Tibial nerve (tissue), 3 donors: ENCODE data around the gene NHERF2.

Source experiments
- POLR2A ChIP-seq, 2 donors: fragments of 450-650 bp; IDR thresholded peaks; one replicate each; pipeline ENCODE4 v1.6.1; 2017; ENCODE audit warnings: antibody characterized with exemption in 2 of 2, mild to moderate bottlenecking in 2 of 2, moderate library complexity in 2 of 2
- TF ChIP-seq, protein P1 (sequence below), 5 experiments: fragments of 200-600 bp in 3 of 5; fragments of 450-650 bp in 2 of 5; sonication (generic) in 3 of 5; IDR thresholded peaks; one replicate each; pipeline ENCODE4 v1.5.1; 2016 to 2019; ENCODE audit warnings: antibody characterized with exemption in 5 of 5, mild to moderate bottlenecking in 3 of 5, moderate library complexity in 2 of 5

GRCh38 chr16:2042986-2043666 is 16.4 kb downstream of the NHERF2 start:
- no peak for TF ChIP-seq POLR2A (IDR thresholded peaks at IDR 0.05)
- TF ChIP-seq, protein P1, sequence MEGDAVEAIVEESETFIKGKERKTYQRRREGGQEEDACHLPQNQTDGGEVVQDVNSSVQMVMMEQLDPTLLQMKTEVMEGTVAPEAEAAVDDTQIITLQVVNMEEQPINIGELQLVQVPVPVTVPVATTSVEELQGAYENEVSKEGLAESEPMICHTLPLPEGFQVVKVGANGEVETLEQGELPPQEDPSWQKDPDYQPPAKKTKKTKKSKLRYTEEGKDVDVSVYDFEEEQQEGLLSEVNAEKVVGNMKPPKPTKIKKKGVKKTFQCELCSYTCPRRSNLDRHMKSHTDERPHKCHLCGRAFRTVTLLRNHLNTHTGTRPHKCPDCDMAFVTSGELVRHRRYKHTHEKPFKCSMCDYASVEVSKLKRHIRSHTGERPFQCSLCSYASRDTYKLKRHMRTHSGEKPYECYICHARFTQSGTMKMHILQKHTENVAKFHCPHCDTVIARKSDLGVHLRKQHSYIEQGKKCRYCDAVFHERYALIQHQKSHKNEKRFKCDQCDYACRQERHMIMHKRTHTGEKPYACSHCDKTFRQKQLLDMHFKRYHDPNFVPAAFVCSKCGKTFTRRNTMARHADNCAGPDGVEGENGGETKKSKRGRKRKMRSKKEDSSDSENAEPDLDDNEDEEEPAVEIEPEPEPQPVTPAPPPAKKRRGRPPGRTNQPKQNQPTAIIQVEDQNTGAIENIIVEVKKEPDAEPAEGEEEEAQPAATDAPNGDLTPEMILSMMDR (IDR thresholded peaks at IDR 0.05): no peak
